Activated CD4-positive, CD25-positive, alpha-beta regulatory T cell treated with anti-CD3 and anti-CD28 coated beads, Interleukin-2, amount 50 U/mL, for 72 hours (primary cell): ENCODE measurements around the gene POLDIP3.
A peak's percentile ranks its signal among the peaks of the same experiment; 100 is the strongest.

Source experiments
- DNase-seq: peaks from one replicate; pipeline ENCODE4 v3.0.0; 2021

Gene POLDIP3

GRCh38 chr22:42641801-42642413, 27.2 kb upstream of the POLDIP3 start:
- DNase-seq: no peak

GRCh38 chr22:42639541-42640241, 25.0 kb upstream of the POLDIP3 start:
- no peak for DNase-seq

GRCh38 chr22:42637555-42637954, 22.9 kb upstream of the POLDIP3 start:
- no peak for DNase-seq

GRCh38 chr22:42636506-42636905, 21.8 kb upstream of the POLDIP3 start:
- DNase-seq: no peak

- no peak for DNase-seq
Measured at GRCh38 chr22:42635531-42635930, 20.8 kb upstream of the POLDIP3 start.

- DNase-seq: no peak
Measured at GRCh38 chr22:42633013-42633412, 18.3 kb upstream of the POLDIP3 start.

GRCh38 chr22:42632096-42632495, 17.4 kb upstream of the POLDIP3 start:
- no peak for DNase-seq

GRCh38 chr22:42630901-42631602, 16.4 kb upstream of the POLDIP3 start:
- no peak for DNase-seq

GRCh38 chr22:42630211-42630610, 15.5 kb upstream of the POLDIP3 start:
- DNase-seq: no peak

- DNase-seq: no peak
Measured at GRCh38 chr22:42627981-42628380, 13.3 kb upstream of the POLDIP3 start.

- no peak for DNase-seq
Measured at GRCh38 chr22:42626951-42627625, 12.4 kb upstream of the POLDIP3 start.

- no peak for DNase-seq
Measured at GRCh38 chr22:42626431-42626830, 11.7 kb upstream of the POLDIP3 start.

- no peak for DNase-seq
Measured at GRCh38 chr22:42625416-42625815, 10.7 kb upstream of the POLDIP3 start.

GRCh38 chr22:42624551-42625106, 9.9 kb upstream of the POLDIP3 start:
- no peak for DNase-seq

GRCh38 chr22:42623756-42624441, 9.2 kb upstream of the POLDIP3 start:
- DNase-seq: no peak

GRCh38 chr22:42623301-42623751, 8.6 kb upstream of the POLDIP3 start:
- no peak for DNase-seq

- DNase-seq: no peak
Measured at GRCh38 chr22:42622061-42622710, 7.5 kb upstream of the POLDIP3 start.

GRCh38 chr22:42621505-42622002, 6.9 kb upstream of the POLDIP3 start:
- DNase-seq: peak; percentile 65

- DNase-seq: no peak
Measured at GRCh38 chr22:42620084-42620483, 5.4 kb upstream of the POLDIP3 start.

GRCh38 chr22:42619261-42620063, 4.8 kb upstream of the POLDIP3 start:
- DNase-seq: no peak
